HepG2 (cell line): ENCODE data around the gene ATP7B. TPM values are rescaled to one million over a fixed set of nuclear protein-coding genes. Genes with fewer than 3 reads are reported as not detected.
A peak's percentile ranks its signal among the peaks of the same experiment; 100 is the strongest.

ENCODE experiments used
- FOXO4 ChIP-seq: sonication (generic); formaldehyde crosslinking; conservative IDR thresholded peaks from 2 replicates; pipeline ENCODE4 v1.8.1; 2023; ENCODE audit warnings: missing genetic modification reagents
- LRRFIP1 ChIP-seq: sonication (generic); formaldehyde crosslinking; conservative IDR thresholded peaks from 2 replicates; pipeline ENCODE4 v1.4.0; 2020; ENCODE audit warnings: missing genetic modification reagents
- NRL ChIP-seq: sonication (generic); formaldehyde crosslinking; IDR thresholded peaks from 2 replicates; pipeline ENCODE4 v1.5.0; 2020; ENCODE audit warnings: missing genetic modification reagents, mild to moderate bottlenecking, moderate library complexity, borderline replicate concordance
- RBM39 ChIP-seq: fragments of 200-400 bp; formaldehyde crosslinking; IDR thresholded peaks from one replicate; pipeline ENCODE4 v1.6.1; 2018; ENCODE audit warnings: antibody characterized with exemption, mild to moderate bottlenecking, low read depth, low read length; ENCODE audit not compliant: poor library complexity, severe bottlenecking
- ZNF577 ChIP-seq: sonication (generic); formaldehyde crosslinking; IDR thresholded peaks from 2 replicates; pipeline ENCODE4 v1.4.0; 2020; ENCODE audit warnings: mild to moderate bottlenecking, low read depth, missing genetic modification reagents, borderline replicate concordance
- ZNF746 ChIP-seq: sonication (generic); formaldehyde crosslinking; IDR thresholded peaks from 2 replicates; pipeline ENCODE4 v1.8.0; 2022; ENCODE audit warnings: mild to moderate bottlenecking, missing genetic modification reagents
- ZNF75D ChIP-seq: sonication (generic); formaldehyde crosslinking; IDR thresholded peaks from 2 replicates; pipeline ENCODE4 v1.8.1; 2023; ENCODE audit warnings: missing genetic modification reagents, mild to moderate bottlenecking, borderline replicate concordance
- polyA plus RNA-seq, 8 experiments: library from polyadenylated mRNA; depleted of rRNA in 3 of 8; stranded (reverse) in 7 of 8; unstranded in 1 of 8; fragments of >200 nt; fragmentation: Illumina TruSeq in 4 of 8; extraction: Trizol in 4 of 8; gene quantifications; 2 replicates each; pipeline versions ENCODE4 v1.2.1 to v1.2.3, GENCODE V29; 2011 to 2016; ENCODE audit warnings: low read depth in 4 of 8, missing spikeins in 1 of 8, mixed read lengths in 1 of 8; ENCODE audit not compliant: insufficient read depth in 1 of 8
- total RNA-seq, 5 experiments: library from RNA; depleted of rRNA; stranded (reverse); fragments of >200 nt; fragmentation: Illumina TruSeq; extraction: Trizol; gene quantifications; 2 replicates each; pipeline ENCODE4 v1.2.3, GENCODE V29; 2016; ENCODE audit warnings: low read depth in 1 of 5
- TF ChIP-seq, protein P1 (sequence below), 2 experiments: fragments of 450-650 bp in 1 of 2; sonication (generic) in 1 of 2; formaldehyde crosslinking in 1 of 2; IDR thresholded peaks; 2 replicates each; pipeline versions ENCODE4 v1.6.1 to v1.8.0; 2016 to 2022; ENCODE audit warnings: antibody characterized with exemption in 1 of 2, mild to moderate bottlenecking in 1 of 2, missing genetic modification reagents in 1 of 2

ATP7B gene
- total and polyA plus RNA-seq, 2 of the 13 experiments (the other 11 are each of a cell fraction or from before 2014, with no cell fraction given), result 31.8 to 57.4 TPM

GRCh38 chr13:51997641-51998330, 13.5 kb downstream of the ATP7B start (continued):
- TF ChIP-seq, protein P1, sequence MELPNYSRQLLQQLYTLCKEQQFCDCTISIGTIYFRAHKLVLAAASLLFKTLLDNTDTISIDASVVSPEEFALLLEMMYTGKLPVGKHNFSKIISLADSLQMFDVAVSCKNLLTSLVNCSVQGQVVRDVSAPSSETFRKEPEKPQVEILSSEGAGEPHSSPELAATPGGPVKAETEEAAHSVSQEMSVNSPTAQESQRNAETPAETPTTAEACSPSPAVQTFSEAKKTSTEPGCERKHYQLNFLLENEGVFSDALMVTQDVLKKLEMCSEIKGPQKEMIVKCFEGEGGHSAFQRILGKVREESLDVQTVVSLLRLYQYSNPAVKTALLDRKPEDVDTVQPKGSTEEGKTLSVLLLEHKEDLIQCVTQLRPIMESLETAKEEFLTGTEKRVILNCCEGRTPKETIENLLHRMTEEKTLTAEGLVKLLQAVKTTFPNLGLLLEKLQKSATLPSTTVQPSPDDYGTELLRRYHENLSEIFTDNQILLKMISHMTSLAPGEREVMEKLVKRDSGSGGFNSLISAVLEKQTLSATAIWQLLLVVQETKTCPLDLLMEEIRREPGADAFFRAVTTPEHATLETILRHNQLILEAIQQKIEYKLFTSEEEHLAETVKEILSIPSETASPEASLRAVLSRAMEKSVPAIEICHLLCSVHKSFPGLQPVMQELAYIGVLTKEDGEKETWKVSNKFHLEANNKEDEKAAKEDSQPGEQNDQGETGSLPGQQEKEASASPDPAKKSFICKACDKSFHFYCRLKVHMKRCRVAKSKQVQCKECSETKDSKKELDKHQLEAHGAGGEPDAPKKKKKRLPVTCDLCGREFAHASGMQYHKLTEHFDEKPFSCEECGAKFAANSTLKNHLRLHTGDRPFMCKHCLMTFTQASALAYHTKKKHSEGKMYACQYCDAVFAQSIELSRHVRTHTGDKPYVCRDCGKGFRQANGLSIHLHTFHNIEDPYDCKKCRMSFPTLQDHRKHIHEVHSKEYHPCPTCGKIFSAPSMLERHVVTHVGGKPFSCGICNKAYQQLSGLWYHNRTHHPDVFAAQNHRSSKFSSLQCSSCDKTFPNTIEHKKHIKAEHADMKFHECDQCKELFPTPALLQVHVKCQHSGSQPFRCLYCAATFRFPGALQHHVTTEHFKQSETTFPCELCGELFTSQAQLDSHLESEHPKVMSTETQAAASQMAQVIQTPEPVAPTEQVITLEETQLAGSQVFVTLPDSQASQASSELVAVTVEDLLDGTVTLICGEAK (IDR thresholded peaks at IDR 0.05), result no peak
- TF ChIP-seq, protein P1 (CRISPR knock-in tag; IDR thresholded peaks at IDR 0.05), result peak; percentile 35; the same call in 1 of the 2 replicates
- no peak for TF ChIP-seq ZNF75D (CRISPR knock-in tag)
- no peak for TF ChIP-seq RBM39
- 0 out of 2 replicates have a peak, but pooled peaks have one; percentile 24 for TF ChIP-seq NRL (CRISPR knock-in tag)
- no peak for TF ChIP-seq FOXO4 (CRISPR knock-in tag)
- no peak for TF ChIP-seq ZNF577 (CRISPR knock-in tag)
- no peak for TF ChIP-seq LRRFIP1 (CRISPR knock-in tag)
- no peak for TF ChIP-seq ZNF746
